GM19467 (cell line): ENCODE results near the gene SLC9A5.

ENCODE experiments used
- ATAC-seq: cut with Tn5 transposase; IDR thresholded peaks from one replicate; pipeline ENCODE4 v1.9.1; 2021; ENCODE audit warnings: mild to moderate bottlenecking, moderate library complexity; ENCODE audit not compliant: unreplicated experiment

The SLC9A5 gene

GRCh38 chr16:67305216-67306071, 56.7 kb downstream of the SLC9A5 start:
- ATAC-seq = no peak

- no peak for ATAC-seq
Measured at GRCh38 chr16:67310561-67310960, 61.8 kb downstream of the SLC9A5 start.

GRCh38 chr16:67311607-67312488, 63.1 kb downstream of the SLC9A5 start:
- peak; percentile 52 for ATAC-seq

GRCh38 chr16:67312719-67313118, 63.9 kb downstream of the SLC9A5 start:
- no peak for ATAC-seq

GRCh38 chr16:67317853-67318252, 69.1 kb downstream of the SLC9A5 start:
- ATAC-seq = no peak
